Measurements from ENCODE around the gene LCE2A. TPM values are rescaled to one million over a fixed set of nuclear protein-coding genes. Genes with fewer than 3 reads are reported as not detected.

The LCE2A gene
- polyA plus RNA-seq, 1 donor (not counting 4 experiments of a cell fraction or from before 2014, with no cell fraction given), result 0.16 TPM

DNA sequence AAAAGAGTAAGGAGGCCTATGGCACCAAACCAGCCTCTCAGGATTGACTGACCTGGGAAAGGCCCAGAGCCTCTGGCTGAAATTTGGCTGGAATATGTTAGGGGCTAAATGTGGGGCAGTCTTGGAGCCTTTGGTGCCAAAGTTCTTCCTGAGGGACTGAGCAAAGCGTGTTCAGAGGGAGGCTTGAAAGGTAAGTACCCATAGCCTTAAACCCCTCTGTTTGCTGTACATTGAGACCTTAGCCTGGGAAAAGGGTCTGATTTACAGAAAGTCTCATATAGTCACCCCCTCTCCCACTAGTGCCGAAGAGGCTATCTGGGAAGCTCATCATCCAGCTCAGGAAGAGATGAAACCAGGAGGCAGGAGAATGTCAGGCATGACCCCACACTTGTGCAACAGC lies 9.7 kb downstream of the LCE2A start, which contains the start of gene LCE4A:
LCE4A (plus strand) TSS at position 301 of the 400 bp plus-strand sequence. CDS start 916 bp downstream, outside the sequence.
- Histone ChIP-seq H3K4me1 (ENCODE audit: control insufficient read depth, extremely low read depth, insufficient read depth, low read length) (no peaks in the 10 kb centered on the region), H3K9ac (ENCODE audit: control insufficient read depth, extremely low read depth, insufficient read depth, low read length) (no peak within 1 kb of the TSS), H3K27ac (ENCODE audit: control insufficient read depth, insufficient read depth, low read length) (no peak within 1 kb of the TSS), H3K9me3 (ENCODE audit: control insufficient read depth, low read depth, low read length) (no peaks in the 10 kb centered on the region), H3K36me3 (ENCODE audit: control insufficient read depth in 2 of 2, extremely low read depth in 1 of 2, insufficient read depth in 2 of 2, low read length in 2 of 2) (no peaks in the 10 kb centered on the region), H3K4me2 (ENCODE audit: control insufficient read depth, extremely low read depth, insufficient read depth, low read depth, low read length) (no peak within 1 kb of the TSS), H3K79me2 (ENCODE audit: control insufficient read depth, insufficient read depth, low read length) (no peaks in the 10 kb centered on the region), H2AFZ (ENCODE audit: control insufficient read depth, low read length) (no peak within 1 kb of the TSS), H4K20me1 (ENCODE audit: control insufficient read depth, extremely low read depth, insufficient read depth, low read length) (no peaks in the 10 kb centered on the region), H3K4me3 (ENCODE audit: control insufficient read depth in 2 of 3, extremely low read depth in 1 of 3, insufficient read depth in 2 of 3, low read depth in 1 of 3, low read length in 3 of 3) (no peak within 1 kb of the TSS), H3K27me3 (ENCODE audit: control insufficient read depth, extremely low read depth, insufficient read depth, low read length) (no peaks in the 10 kb centered on the region), H3K9me1 (ENCODE audit: control insufficient read depth, extremely low read depth, insufficient read depth, low read length) (no peaks in the 10 kb centered on the region)
- dilution Hi-C loops (cut with MboI; ENCODE audit: extremely low pct_ligation_motif_present, low sequenced_read_pairs), result no loop called here
- FAIRE-seq (no peak), DNase-seq (ENCODE audit: low read depth, low spot score) (no peak)
- no peak for TF ChIP-seq EZH2 (IDR thresholded peaks at IDR 0.05; ENCODE audit: low read length)
- TF ChIP-seq, protein P1, sequence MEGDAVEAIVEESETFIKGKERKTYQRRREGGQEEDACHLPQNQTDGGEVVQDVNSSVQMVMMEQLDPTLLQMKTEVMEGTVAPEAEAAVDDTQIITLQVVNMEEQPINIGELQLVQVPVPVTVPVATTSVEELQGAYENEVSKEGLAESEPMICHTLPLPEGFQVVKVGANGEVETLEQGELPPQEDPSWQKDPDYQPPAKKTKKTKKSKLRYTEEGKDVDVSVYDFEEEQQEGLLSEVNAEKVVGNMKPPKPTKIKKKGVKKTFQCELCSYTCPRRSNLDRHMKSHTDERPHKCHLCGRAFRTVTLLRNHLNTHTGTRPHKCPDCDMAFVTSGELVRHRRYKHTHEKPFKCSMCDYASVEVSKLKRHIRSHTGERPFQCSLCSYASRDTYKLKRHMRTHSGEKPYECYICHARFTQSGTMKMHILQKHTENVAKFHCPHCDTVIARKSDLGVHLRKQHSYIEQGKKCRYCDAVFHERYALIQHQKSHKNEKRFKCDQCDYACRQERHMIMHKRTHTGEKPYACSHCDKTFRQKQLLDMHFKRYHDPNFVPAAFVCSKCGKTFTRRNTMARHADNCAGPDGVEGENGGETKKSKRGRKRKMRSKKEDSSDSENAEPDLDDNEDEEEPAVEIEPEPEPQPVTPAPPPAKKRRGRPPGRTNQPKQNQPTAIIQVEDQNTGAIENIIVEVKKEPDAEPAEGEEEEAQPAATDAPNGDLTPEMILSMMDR (optimal IDR thresholded peaks at IDR 0.05 in 1 of 3, IDR thresholded peaks at IDR 0.05 in 1 of 3, conservative IDR thresholded peaks at IDR 0.05 in 1 of 3; ENCODE audit: extremely low read depth in 1 of 3, insufficient read depth in 2 of 3, low read length in 3 of 3), result no peak

DNA sequence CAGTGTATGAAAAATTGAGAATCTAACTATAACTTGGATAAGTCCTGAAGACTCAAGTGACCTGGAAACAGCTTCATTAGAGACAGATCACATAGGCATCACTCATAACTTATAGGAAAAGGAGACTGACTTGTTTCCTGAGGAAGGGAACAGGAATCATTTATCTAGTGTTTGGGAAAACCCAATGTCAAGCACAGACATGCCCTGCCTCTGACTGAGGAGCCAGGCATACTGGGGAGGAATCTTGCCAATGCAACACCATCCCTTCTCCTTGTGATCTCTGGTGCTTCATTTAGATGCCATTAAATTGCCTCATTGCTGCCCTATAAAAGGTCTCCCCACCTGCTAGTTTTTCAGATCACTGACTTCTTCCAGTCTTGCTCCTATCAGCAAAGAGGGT lies 20.1 kb downstream of the LCE2A start:
- Histone ChIP-seq H3K27me3 (ENCODE audit: control insufficient read depth, extremely low read depth, insufficient read depth, low read length) (no peaks in the 10 kb centered on the region), H3K79me2 (ENCODE audit: control insufficient read depth, insufficient read depth, low read length) (no peaks in the 10 kb centered on the region), H2AFZ (ENCODE audit: control insufficient read depth, low read length) (no peak overlapping the region), H3K36me3 (ENCODE audit: control insufficient read depth in 2 of 2, extremely low read depth in 1 of 2, insufficient read depth in 2 of 2, low read length in 2 of 2) (no peaks in the 10 kb centered on the region), H3K4me3 (ENCODE audit: control insufficient read depth in 2 of 3, extremely low read depth in 1 of 3, insufficient read depth in 2 of 3, low read depth in 1 of 3, low read length in 3 of 3) (no peak overlapping the region), H3K9me1 (ENCODE audit: control insufficient read depth, extremely low read depth, insufficient read depth, low read length) (no peaks in the 10 kb centered on the region), H3K9ac (ENCODE audit: control insufficient read depth, extremely low read depth, insufficient read depth, low read length) (no peak overlapping the region), H3K4me1 (ENCODE audit: control insufficient read depth, extremely low read depth, insufficient read depth, low read length) (peaks cover 15% of the 10 kb centered on the region), H4K20me1 (ENCODE audit: control insufficient read depth, extremely low read depth, insufficient read depth, low read length) (no peaks in the 10 kb centered on the region), H3K9me3 (ENCODE audit: control insufficient read depth, low read depth, low read length) (peaks cover 2% of the 10 kb centered on the region), H3K27ac (ENCODE audit: control insufficient read depth, insufficient read depth, low read length) (no peak overlapping the region), H3K4me2 (ENCODE audit: control insufficient read depth, extremely low read depth, insufficient read depth, low read depth, low read length) (peak overlapping the region; percentile 15)
- dilution Hi-C loops (cut with MboI; ENCODE audit: extremely low pct_ligation_motif_present, low sequenced_read_pairs), result no loop called here
- no peak for TF ChIP-seq EZH2 (IDR thresholded peaks at IDR 0.05; ENCODE audit: low read length)
- TF ChIP-seq, protein P1 (optimal IDR thresholded peaks at IDR 0.05 in 1 of 3, IDR thresholded peaks at IDR 0.05 in 1 of 3, conservative IDR thresholded peaks at IDR 0.05 in 1 of 3; ENCODE audit: extremely low read depth in 1 of 3, insufficient read depth in 2 of 3, low read length in 3 of 3), result no peak
- DNase-seq (ENCODE audit: low read depth, low spot score), result peak; percentile 76
- FAIRE-seq, result peak; percentile 99
